Transverse colon (tissue), 4 donors: ENCODE data around the gene SOX8. TPM values are rescaled to one million over a fixed set of nuclear protein-coding genes. Genes with fewer than 3 reads are reported as not detected.
A peak's percentile ranks its signal among the peaks of the same experiment; 100 is the strongest.

Experiments
- DNase-seq: peaks from one replicate; pipeline ENCODE4 v3.0.0-alpha.2; 2019
- H3K27ac ChIP-seq, 4 donors: fragments of 200-600 bp; sonication (generic); 2 replicates each; pipeline ENCODE4 v1.5.1; 2016 to 2018; ENCODE audit warnings: inconsistent platforms in 4 of 4
- H3K27me3 ChIP-seq: fragments of 200-600 bp; sonication (generic); 2 replicates; pipeline ENCODE4 v1.5.1; 2017; ENCODE audit warnings: inconsistent platforms
- H3K36me3 ChIP-seq, 4 donors: fragments of 200-600 bp; sonication (generic); 2 replicates each; pipeline ENCODE4 v1.5.1; 2017 to 2019; ENCODE audit warnings: inconsistent platforms in 4 of 4
- H3K4me1 ChIP-seq, 4 donors: fragments of 200-600 bp; sonication (generic); 2 replicates each; pipeline ENCODE4 v1.5.1; 2017 to 2020; ENCODE audit warnings: inconsistent platforms in 4 of 4
- H3K4me3 ChIP-seq, 4 donors: fragments of 200-600 bp; sonication (generic); 1 replicate in 1 of 4; 2 replicates in 3 of 4; pipeline versions ENCODE4 v1.5.1 to v1.6.1; 2017 to 2019; ENCODE audit warnings: inconsistent platforms in 4 of 4
- H3K9me3 ChIP-seq, 2 donors: fragments of 200-600 bp; sonication (generic); 2 replicates each; pipeline ENCODE4 v1.5.1; 2017 to 2019; ENCODE audit warnings: inconsistent platforms in 2 of 2
- EP300 ChIP-seq: sonication (generic); formaldehyde crosslinking; IDR thresholded peaks from one replicate; pipeline ENCODE4 v1.6.1; 2017; ENCODE audit warnings: antibody characterized with exemption, low read depth
- POLR2A ChIP-seq: fragments of 450-650 bp; IDR thresholded peaks from one replicate; pipeline ENCODE4 v1.6.1; 2016; ENCODE audit warnings: antibody characterized with exemption, mild to moderate bottlenecking, moderate library complexity
- POLR2AphosphoS5 ChIP-seq, 3 donors: sonication (generic); formaldehyde crosslinking; IDR thresholded peaks; one replicate each; pipeline ENCODE4 v1.6.1; 2016; ENCODE audit warnings: antibody characterized with exemption in 3 of 3
- WGBS, 2 donors: methylation state at CpG; one replicate each; pipeline ENCODE4 v1.1.5; 2018; ENCODE audit warnings: low coverage in 1 of 2; 5-methylcytosine and 5-hydroxymethylcytosine counted together
- in situ Hi-C, 4 donors: fragments of 200-750 bp; cut with MboI; loops; one replicate each; pipeline versions ENCODE4 v1.15.0 to v1.15.1; 2017; ENCODE audit warnings: low sequenced_read_pairs in 3 of 4, low pct_ligation_motif_present in 1 of 4, low pct_unique_long_range_greater_than_20kb in 1 of 4
- intact Hi-C: fragments of 100-400 bp; cut with DNase I; formaldehyde crosslinking; loops from one replicate; pipeline ENCODE4 v1.15.1; 2023; ENCODE audit warnings: low total_unique reads
- total RNA-seq, 4 donors: library from RNA; depleted of rRNA; stranded (reverse); fragments of >200 nt; gene quantifications; one replicate each; pipeline ENCODE4 v1.1.0, GENCODE V29; 2016
- TF ChIP-seq, protein P1 (sequence below), 5 experiments: fragments of 200-600 bp in 3 of 5; fragments of 450-650 bp in 2 of 5; sonication (generic) in 3 of 5; IDR thresholded peaks; 1 replicate in 2 of 5; 2 replicates in 3 of 5; pipeline ENCODE4 v1.5.1; 2016 to 2017; ENCODE audit warnings: antibody characterized with exemption in 5 of 5, inconsistent platforms in 3 of 5, mild to moderate bottlenecking in 2 of 5, moderate library complexity in 1 of 5

SOX8 gene
- total RNA-seq, 4 donors from 2014 or later: 0.37 to 1.9 (median 0.50) TPM

DNA sequence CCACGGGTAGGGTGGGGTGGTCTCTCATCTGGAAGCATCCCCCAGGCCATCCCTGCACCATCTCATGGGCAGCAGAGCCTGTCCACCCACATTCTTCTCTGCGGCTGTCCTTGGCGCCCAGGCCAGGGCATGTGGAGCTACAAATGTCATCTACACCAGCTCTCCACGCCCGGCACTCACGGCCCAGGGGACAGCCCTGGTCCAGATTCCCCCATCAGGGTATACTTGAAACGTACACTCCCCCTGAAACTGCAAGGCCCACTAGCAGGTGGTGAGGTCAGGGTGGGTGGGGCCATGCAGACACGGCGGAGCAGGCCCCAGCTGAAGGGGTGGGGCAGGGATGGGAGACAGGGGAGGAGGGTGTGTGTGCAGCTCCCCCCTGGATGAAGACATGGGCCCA lies 3.2 kb upstream of the SOX8 start:
- in situ Hi-C loops: no loop called here
- no peaks in the 10 kb centered on the region for H3K36me3 ChIP-seq
- TF ChIP-seq, protein P1, sequence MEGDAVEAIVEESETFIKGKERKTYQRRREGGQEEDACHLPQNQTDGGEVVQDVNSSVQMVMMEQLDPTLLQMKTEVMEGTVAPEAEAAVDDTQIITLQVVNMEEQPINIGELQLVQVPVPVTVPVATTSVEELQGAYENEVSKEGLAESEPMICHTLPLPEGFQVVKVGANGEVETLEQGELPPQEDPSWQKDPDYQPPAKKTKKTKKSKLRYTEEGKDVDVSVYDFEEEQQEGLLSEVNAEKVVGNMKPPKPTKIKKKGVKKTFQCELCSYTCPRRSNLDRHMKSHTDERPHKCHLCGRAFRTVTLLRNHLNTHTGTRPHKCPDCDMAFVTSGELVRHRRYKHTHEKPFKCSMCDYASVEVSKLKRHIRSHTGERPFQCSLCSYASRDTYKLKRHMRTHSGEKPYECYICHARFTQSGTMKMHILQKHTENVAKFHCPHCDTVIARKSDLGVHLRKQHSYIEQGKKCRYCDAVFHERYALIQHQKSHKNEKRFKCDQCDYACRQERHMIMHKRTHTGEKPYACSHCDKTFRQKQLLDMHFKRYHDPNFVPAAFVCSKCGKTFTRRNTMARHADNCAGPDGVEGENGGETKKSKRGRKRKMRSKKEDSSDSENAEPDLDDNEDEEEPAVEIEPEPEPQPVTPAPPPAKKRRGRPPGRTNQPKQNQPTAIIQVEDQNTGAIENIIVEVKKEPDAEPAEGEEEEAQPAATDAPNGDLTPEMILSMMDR (IDR thresholded peaks at IDR 0.05): no peak
- TF ChIP-seq EP300 (no peak), POLR2A (no peak), POLR2AphosphoS5 (IDR thresholded peaks at IDR 0.05) (no peak)
- intact Hi-C loops: no loop called here
- H3K4me3 ChIP-seq: no peak overlapping the region
- 56% methylated on average over 9 of the region's 9 CpGs; no CpG with 5 or more reads in 1 of the 2 donors for WGBS, 2 donors
- H3K9me3 ChIP-seq: no peaks in the 10 kb centered on the region
- peaks cover 52% of the 10 kb centered on the region for H3K27me3 ChIP-seq
- peaks cover 4 to 23% (median 13%) of the 10 kb centered on the region in 4 donors for H3K4me1 ChIP-seq
- DNase-seq: no peak
- H3K27ac ChIP-seq: no peak overlapping the region

DNA sequence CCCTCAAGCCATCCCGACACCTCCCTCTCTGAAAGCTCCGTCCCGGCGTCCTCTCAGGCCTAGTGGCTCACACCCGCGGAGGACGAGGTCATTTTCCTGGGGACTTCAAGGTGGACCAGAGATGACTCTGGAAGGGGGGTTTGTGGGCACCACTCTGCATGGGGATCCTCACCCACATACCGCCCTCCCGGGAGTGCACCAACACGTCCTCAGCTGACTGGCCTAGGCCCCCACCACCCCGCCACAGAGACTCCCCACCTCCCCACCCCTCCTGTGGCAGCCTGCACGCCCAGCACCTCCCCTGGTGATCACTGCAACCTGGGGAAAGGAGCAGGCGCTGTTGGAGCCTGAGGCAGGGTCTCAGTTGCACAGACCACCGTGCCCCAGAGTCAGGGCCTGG lies 2.4 kb upstream of the SOX8 start:
- Histone ChIP-seq H3K27ac (no peak overlapping the region), H3K4me1 (peaks cover 4 to 23% (median 13%) of the 10 kb centered on the region in 4 donors), H3K4me3 (no peak overlapping the region), H3K9me3 (no peaks in the 10 kb centered on the region), H3K27me3 (peaks cover 60% of the 10 kb centered on the region), H3K36me3 (no peaks in the 10 kb centered on the region)
- no peak for TF ChIP-seq EP300
- no peak for TF ChIP-seq POLR2AphosphoS5 (IDR thresholded peaks at IDR 0.05)
- TF ChIP-seq POLR2A: no peak
- TF ChIP-seq, protein P1 (IDR thresholded peaks at IDR 0.05): no peak
- in situ Hi-C loops (no loop called here), intact Hi-C loops (no loop called here)
- 84% methylated on average over 11 of the region's 14 CpGs; no CpG with 5 or more reads in 1 of the 2 donors for WGBS, 2 donors
- DNase-seq: no peak

DNA sequence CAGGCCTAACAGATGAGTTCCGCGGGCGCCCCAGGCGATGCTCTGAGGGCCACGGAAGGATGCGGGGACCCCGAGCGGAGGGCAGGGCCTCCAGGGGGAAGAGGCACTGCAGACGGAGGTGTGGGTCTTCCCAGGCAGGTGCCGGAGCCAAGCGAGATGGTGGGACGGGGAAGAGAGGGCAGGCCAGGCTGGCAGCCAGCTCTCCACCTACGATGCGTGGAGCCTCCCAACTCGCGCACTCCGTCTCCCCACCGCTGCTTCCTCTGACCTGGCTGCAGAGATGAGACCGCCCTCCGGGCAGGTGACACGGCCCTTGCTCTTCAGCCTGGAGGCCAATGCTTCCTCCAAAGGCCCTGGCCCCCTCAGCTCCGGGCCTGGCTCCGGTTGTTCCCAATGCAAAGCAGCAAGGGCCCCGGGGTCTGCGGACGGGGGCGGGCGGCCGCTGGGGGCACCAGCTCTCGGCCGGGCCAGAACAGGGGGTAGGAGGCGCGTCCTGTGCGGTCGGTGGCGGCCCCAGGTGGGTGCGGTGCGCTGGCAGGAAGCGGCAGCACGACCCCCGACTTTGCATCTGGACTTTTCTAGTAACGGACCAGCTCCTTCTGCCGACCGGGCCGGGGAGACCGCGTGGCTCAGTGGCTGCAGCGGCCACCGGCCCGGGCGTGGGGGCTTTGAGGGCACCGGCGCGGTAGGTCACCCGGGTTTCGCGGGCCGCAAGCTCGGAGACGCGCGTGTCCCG lies 1.5 kb upstream of the SOX8 start:
- 41% methylated on average over 37 of the region's 63 CpGs; no CpG with 5 or more reads in 1 of the 2 donors for WGBS, 2 donors
- peaks cover 62% of the 10 kb centered on the region for H3K27me3 ChIP-seq
- H3K9me3 ChIP-seq: no peaks in the 10 kb centered on the region
- peaks cover 4 to 23% (median 13%) of the 10 kb centered on the region in 4 donors for H3K4me1 ChIP-seq
- in situ Hi-C loops (no loop called here), intact Hi-C loops (no loop called here)
- DNase-seq: no peak
- H3K27ac ChIP-seq: no peak overlapping the region
- peak overlapping the region in 3 of 4 donors; percentile 41 to 59 (median 45) for H3K4me3 ChIP-seq
- no peaks in the 10 kb centered on the region for H3K36me3 ChIP-seq
- TF ChIP-seq POLR2AphosphoS5 (IDR thresholded peaks at IDR 0.05) (no peak), EP300 (no peak)

DNA sequence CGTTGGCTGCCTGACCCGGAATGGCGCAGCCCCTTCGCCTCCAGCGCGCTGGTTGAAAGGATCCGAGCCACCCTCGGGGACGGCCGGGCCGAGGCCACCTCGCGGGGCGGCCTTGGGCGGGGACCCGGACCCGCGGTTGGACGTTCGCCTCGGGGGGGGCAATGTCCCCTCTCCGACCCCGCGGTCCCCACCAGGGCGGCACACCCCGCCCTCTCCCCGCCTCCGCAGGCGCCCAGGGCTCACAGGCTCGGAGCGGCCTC lies 1.0 kb upstream of the SOX8 start:
- peaks cover 62% of the 10 kb centered on the region for H3K27me3 ChIP-seq
- intact Hi-C loops (no loop called here), in situ Hi-C loops (no loop called here)
- no peak overlapping the region for H3K27ac ChIP-seq
- H3K4me1 ChIP-seq: peaks cover 4 to 23% (median 13%) of the 10 kb centered on the region in 4 donors
- no peak for DNase-seq
- H3K9me3 ChIP-seq: no peaks in the 10 kb centered on the region
- no peaks in the 10 kb centered on the region for H3K36me3 ChIP-seq
- WGBS, 2 donors: 6% methylated on average over 24 of the region's 31 CpGs; no CpG with 5 or more reads in 1 of the 2 donors
- TF ChIP-seq POLR2AphosphoS5 (IDR thresholded peaks at IDR 0.05) (no peak), POLR2A (no peak), EP300 (no peak)
- H3K4me3 ChIP-seq: peak overlapping the region; percentile 29 to 59 (median 43)

DNA sequence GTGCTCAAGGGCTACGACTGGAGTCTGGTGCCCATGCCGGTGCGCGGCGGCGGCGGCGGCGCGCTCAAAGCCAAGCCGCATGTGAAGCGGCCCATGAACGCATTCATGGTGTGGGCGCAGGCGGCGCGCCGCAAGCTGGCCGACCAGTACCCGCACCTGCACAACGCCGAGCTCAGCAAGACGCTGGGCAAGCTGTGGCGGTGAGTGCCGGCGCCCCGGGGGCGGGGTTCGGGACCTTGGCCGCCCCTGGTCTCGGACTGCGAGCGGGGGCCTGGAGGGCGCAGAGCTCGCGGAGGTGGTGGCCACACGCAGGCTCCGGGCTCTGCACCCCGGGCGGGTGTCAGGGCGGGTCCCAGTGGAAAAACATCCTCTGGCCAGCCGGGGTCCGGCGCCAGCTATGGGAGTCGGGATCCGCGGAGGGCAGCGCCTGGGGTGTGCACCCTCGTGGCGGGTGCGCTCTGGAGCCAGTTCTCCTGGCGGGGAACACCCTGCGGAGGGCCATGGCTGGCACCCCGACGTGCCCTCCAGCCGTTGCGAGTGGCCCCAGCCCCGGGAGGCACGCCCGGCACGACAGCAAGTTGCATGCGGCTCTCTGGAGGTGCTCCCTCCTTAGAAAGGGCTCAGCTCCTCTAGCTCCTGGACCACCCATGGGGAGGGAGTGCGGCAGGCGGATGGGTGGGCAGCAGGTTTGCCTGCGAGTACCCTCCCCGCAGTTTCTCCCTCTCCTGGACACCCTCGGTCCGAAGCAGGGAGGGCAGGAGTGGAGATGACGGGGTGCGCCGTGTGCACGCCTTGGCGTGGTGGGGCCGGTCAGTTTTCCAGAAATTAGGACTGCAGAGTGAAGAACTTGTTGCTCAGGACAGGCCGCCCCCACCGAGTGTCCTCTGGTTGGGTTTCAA lies 824 bp downstream of the SOX8 start:
- Histone ChIP-seq H3K4me1 (peaks cover 4 to 23% (median 13%) of the 10 kb centered on the region in 4 donors), H3K36me3 (no peaks in the 10 kb centered on the region), H3K9me3 (no peaks in the 10 kb centered on the region), H3K4me3 (peak overlapping the region in 3 of 4 donors; percentile 41 to 59 (median 45)), H3K27ac (no peak overlapping the region), H3K27me3 (peaks cover 58% of the 10 kb centered on the region)
- in situ Hi-C loops (no loop called here), intact Hi-C loops (no loop called here)
- DNase-seq: no peak
- no peak for TF ChIP-seq POLR2A
- WGBS, 2 donors: 25 to 29% methylated on average over 2 to 38 of the region's 76 CpGs
